T47D (cell line): ENCODE results near the gene ATMIN.

Experiments
- DNase-seq, 2 experiments: peaks; one replicate each; pipeline versions ENCODE4 v3.0.0 to v3.0.0-alpha.2; 2011 to 2012; ENCODE audit warnings: low read depth in 1 of 2, low spot score in 1 of 2
- JUND ChIP-seq: IDR thresholded peaks from 2 replicates; pipeline ENCODE4 v1.6.1; 2012; ENCODE audit warnings: low read depth
- in situ Hi-C: cut with HindIII; loops from 2 replicates; pipeline ENCODE4 v1.10.0; 2016; ENCODE audit warnings: low sequenced_read_pairs, low pct_unique_long_range_greater_than_20kb

ATMIN gene

GRCh38 chr16:81012974-81013373 lies 22.7 kb upstream of the ATMIN start:
- DNase-seq: peak in 1 of 2 experiments; percentile 82
- in situ Hi-C loops: no loop called here
- TF ChIP-seq JUND: peak; percentile 73; the same call in 1 of the 2 replicates

GRCh38 chr16:81014672-81015071 lies 21.0 kb upstream of the ATMIN start:
- DNase-seq: no peak
- in situ Hi-C loops: no loop called here
- no peak for TF ChIP-seq JUND

DNA sequence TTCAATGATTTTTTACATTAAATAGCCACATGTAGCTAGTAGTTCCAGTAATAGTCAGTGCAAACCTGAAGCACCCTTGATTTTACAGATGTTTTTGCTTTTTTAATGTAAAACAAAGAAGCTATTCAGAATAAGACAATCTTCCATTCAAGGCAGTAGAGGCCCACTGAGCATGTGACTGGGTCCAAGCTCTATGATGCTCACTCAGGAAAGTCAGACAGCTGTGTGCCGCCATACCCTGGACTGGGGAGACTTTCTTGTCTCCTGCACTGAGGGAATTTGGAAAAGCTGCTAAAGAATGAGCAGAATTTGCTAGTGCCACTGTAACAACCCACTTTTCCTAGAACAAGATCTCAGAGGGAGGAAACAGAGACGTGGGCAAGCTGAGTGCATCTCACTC lies 17.1 kb upstream of the ATMIN start:
- in situ Hi-C loops: no loop called here
- no peak for TF ChIP-seq JUND
- no peak for DNase-seq

DNA sequence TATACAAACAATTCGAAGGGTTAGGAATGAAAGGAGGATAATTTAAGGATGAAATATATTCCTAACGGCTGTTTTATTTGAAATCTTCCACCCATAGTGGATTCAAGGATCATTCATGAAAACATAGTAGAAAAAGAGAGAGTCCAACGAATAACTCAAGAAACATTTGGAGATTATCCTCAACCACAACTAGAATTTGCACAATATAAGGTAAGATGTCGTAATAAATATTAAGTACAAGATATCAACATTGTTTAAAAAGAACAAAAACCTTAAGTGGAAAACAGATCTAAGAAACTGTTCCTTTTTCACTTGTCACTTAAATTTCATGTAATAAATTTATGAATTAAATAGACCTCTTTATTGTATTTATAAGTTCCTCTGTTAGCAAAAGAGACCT lies 9.2 kb upstream of the ATMIN start:
- no peak for DNase-seq
- in situ Hi-C loops: no loop called here
- TF ChIP-seq JUND: no peak

DNA sequence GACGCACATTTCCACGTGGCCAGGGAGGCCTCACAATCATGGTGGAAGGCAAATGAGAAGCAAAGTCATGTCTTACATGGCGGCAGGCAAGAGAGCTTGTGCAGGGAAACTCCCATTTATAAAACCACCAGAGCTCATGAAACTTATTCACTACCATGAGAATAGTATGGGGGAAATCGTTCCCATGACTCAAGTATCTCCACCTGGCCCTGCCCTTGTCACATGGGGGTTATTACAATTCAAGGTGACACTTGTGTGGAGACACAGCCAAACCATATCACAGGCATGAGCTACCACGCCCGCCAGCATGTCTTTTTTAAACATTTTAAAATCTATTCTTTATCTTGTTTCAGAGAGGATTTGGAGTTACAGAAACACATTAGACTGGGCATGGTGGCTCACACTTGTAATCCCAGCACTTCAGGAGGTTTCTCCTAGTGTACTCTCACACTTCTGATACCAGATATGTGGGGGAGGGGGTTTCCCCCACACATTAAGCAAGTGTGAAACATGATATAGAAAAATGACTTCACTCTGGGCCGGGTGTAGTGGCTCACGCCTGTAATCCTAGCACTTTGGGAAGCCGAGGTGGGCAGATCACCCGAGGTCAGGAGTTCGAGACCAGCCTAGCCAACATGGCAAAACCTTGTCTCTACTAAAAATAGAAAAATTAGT lies 5.6 kb upstream of the ATMIN start:
- no peak for TF ChIP-seq JUND
- in situ Hi-C loops: no loop called here
- DNase-seq: no peak

DNA sequence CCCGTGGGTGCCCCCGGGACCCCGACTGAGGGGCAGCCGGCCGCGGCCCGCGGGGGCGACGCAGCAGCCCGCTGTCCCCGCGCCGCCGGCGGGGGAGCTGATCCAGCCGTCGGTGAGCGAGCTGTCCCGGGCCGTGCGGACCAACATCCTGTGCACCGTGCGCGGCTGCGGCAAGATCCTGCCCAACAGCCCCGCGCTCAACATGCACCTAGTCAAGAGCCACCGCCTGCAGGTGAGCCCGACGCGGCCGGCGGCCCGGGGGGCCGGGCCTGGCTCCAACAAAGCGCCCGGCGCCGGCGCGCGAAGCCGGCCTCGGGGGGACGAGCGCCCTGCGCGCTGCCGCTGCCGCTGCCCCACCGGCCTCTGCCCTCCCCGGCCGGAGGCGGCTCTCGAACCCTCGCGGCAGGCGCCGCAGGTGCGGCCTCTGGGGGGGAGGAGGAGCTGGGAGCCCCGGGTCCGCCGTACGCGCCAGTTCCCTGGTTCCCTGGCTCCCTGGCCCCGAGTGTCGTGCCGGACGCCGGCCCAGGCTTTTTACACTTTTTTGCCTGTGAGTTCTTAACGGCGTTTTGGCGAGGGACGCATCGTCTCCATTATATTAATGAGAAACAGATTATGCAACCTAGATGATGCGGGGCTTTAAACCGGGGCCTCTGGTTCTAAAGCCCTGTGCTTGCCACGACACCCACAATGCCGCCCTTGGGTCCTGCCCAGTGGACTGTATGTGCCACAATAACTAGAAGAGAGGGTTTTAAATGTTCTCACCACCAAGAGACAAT lies 521 bp downstream of the ATMIN start:
- in situ Hi-C loops: no loop called here
- peak; percentile 41 to 56 for DNase-seq
- TF ChIP-seq JUND: no peak

DNA sequence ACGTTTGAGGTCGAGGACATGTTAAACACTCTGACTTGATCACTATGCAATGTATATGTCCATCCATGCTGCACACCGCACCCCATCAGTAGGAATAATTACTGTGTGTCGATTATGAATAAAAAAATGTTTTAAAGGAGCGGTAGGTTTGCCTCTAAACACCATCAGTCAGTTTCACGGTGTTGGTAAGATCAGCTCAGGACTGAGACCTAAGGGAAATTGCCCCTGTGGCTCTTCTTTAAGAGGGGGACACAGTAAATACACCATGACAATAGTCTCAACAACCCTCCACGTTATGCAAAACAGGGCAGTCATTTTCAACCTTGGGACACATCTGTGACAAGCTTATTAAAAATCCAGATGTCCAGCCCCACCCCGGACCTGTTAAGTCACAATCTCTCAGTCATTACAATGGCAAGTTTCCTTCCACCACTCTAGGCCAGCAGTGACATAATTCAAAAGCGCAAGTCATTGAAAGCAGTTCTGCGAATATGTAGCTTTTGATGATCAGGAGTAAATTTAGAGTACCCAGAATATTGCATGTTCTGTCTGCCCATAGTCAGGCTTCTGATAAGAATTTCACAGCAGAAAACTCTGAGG lies 1.2 kb downstream of the ATMIN start:
- in situ Hi-C loops: no loop called here
- no peak for TF ChIP-seq JUND
- DNase-seq: no peak

- no peak for TF ChIP-seq JUND
- no peak for DNase-seq
- in situ Hi-C loops: no loop called here
Measured at GRCh38 chr16:81040131-81040530, 4.5 kb downstream of the ATMIN start.

GRCh38 chr16:81040842-81041241 lies 5.2 kb downstream of the ATMIN start:
- no peak for DNase-seq
- no peak for TF ChIP-seq JUND
- in situ Hi-C loops: no loop called here

- in situ Hi-C loops: no loop called here
- no peak for TF ChIP-seq JUND
- DNase-seq: no peak
Measured at GRCh38 chr16:81041696-81042095, 6.1 kb downstream of the ATMIN start.

GRCh38 chr16:81042821-81043220 lies 7.2 kb downstream of the ATMIN start:
- in situ Hi-C loops: no loop called here
- no peak for TF ChIP-seq JUND

GRCh38 chr16:81053761-81054160 lies 18.1 kb downstream of the ATMIN start:
- in situ Hi-C loops: no loop called here
- TF ChIP-seq JUND: no peak
- DNase-seq: peak in 1 of 2 experiments; percentile 46

More at GRCh38 chr16:81042821-81043220, 7.2 kb downstream of the ATMIN start:
- no peak for DNase-seq
